OCI-LY7 (cell line): ENCODE data around the gene BANF1.

Source experiments
- CTCF ChIP-seq: fragments of 200-600 bp; sonication (generic); conservative IDR thresholded peaks from 2 replicates; pipeline ENCODE4 v1.5.1; 2014; ENCODE audit warnings: mild to moderate bottlenecking, antibody characterized with exemption, low read length, moderate library complexity, mixed read lengths
- EZH2phosphoT487 ChIP-seq: fragments of 200-600 bp; sonication (generic); IDR thresholded peaks from 2 replicates; pipeline ENCODE4 v1.6.1; 2018; ENCODE audit warnings: low read depth, borderline replicate concordance, mild to moderate bottlenecking, mixed run types, antibody characterized with exemption, low read length, moderate library complexity, mixed read lengths

GRCh38 chr11:66044757-66045156 lies 42.5 kb downstream of the BANF1 start:
- TF ChIP-seq CTCF: no peak
- no peak for TF ChIP-seq EZH2phosphoT487
